GM10266 (cell line): ENCODE results near the gene PAPSS2.

Experiments used
- DNase-seq: peaks from one replicate; pipeline ENCODE4 v3.0.0; 2012; ENCODE audit errors: extremely low spot score
- CTCF ChIP-seq: IDR thresholded peaks from 2 replicates; pipeline ENCODE4 v1.5.1; 2012; ENCODE audit warnings: mild to moderate bottlenecking, low read depth; ENCODE audit not compliant: control insufficient read depth, insufficient read depth; ENCODE audit errors: missing control alignments

Gene PAPSS2

GRCh38 chr10:87750001-87750671, 90.5 kb downstream of the PAPSS2 start:
- no peak for DNase-seq
- no peak for TF ChIP-seq CTCF

- no peak for DNase-seq
- no peak for TF ChIP-seq CTCF
These were observed 91.1 kb downstream of the PAPSS2 start for GRCh38 chr10:87750817-87751216.

GRCh38 chr10:87751274-87751673, 91.6 kb downstream of the PAPSS2 start:
- no peak for DNase-seq
- TF ChIP-seq CTCF = no peak

- no peak for DNase-seq
- no peak for TF ChIP-seq CTCF
These were observed 92.9 kb downstream of the PAPSS2 start for GRCh38 chr10:87752566-87752965.

GRCh38 chr10:87753995-87754866, 94.6 kb downstream of the PAPSS2 start:
- no peak for TF ChIP-seq CTCF
- no peak for DNase-seq

GRCh38 chr10:87757685-87758084, 98.0 kb downstream of the PAPSS2 start:
- TF ChIP-seq CTCF = no peak
- no peak for DNase-seq

GRCh38 chr10:87759551-87759950, 99.9 kb downstream of the PAPSS2 start:
- DNase-seq = no peak
- TF ChIP-seq CTCF = no peak
